Liver (tissue), 4 donors: Measurements from ENCODE around the gene CFAP74. TPM values are rescaled to one million over a fixed set of nuclear protein-coding genes. Genes with fewer than 3 reads are reported as not detected.

ENCODE experiments used
- polyA plus RNA-seq, 2 donors: library from polyadenylated mRNA; stranded (reverse) in 1 of 2; unstranded in 1 of 2; fragments of 200-250 nt in 1 of 2; fragments of >200 nt in 1 of 2; fragmentation: Nextera tagmentation in 1 of 2; extraction: Ambion mirVana in 1 of 2; gene quantifications; one replicate each; pipeline versions ENCODE4 v1.2.1 to v1.2.3, GENCODE V29; 2013 to 2015
- total RNA-seq, 2 donors: library from RNA; depleted of rRNA; stranded (reverse); fragments of >200 nt; gene quantifications; one replicate each; pipeline ENCODE4 v1.2.3, GENCODE V29; 2014
- donor health status: healthy.
- donor health status: healthy.
- donor health status: healthy.

Gene CFAP74
- total and polyA plus RNA-seq, 4 donors, result under 0.01 to 0.31 TPM; not detected in 2

Other genes starting within 250 kb of the CFAP74 start
- 100 to 1,000 TPM in 1 of 2 donors, 10 to 100 TPM in 1; 39.2 to 105 TPM for gene NADK, start 225.3 kb downstream of the CFAP74 start, total RNA-seq
- gene NADK, start 225.3 kb downstream of the CFAP74 start, polyA plus RNA-seq, result 10 to 100 TPM; 77.9 to 89.4 TPM
- 10 to 100 TPM; 51.5 to 54.0 TPM for gene GNB1, start 112.7 kb downstream of the CFAP74 start, total RNA-seq
- 10 to 100 TPM; 22.3 to 68.5 TPM for gene GNB1, start 112.7 kb downstream of the CFAP74 start, polyA plus RNA-seq
- under 1 TPM; 0.47 to 0.67 TPM for gene CALML6, start 88.5 kb downstream of the CFAP74 start, total RNA-seq
- gene CALML6, start 88.5 kb downstream of the CFAP74 start, polyA plus RNA-seq, result under 1 TPM in 1 of 2 donors, not detected in 1; 0.15 TPM
- gene TMEM52, start 84.5 kb downstream of the CFAP74 start, total RNA-seq, result 1 to 10 TPM; 2.6 to 2.7 TPM
- 10 to 100 TPM in 1 of 2 donors, 1 to 10 TPM in 1; 3.2 to 13.1 TPM for gene TMEM52, start 84.5 kb downstream of the CFAP74 start, polyA plus RNA-seq
- not detected for gene GABRD, start 15.6 kb upstream of the CFAP74 start, total RNA-seq
- under 1 TPM in 1 of 2 donors, not detected in 1; 0.29 TPM for gene GABRD, start 15.6 kb upstream of the CFAP74 start, polyA plus RNA-seq
- gene PRKCZ, start 46.6 kb upstream of the CFAP74 start, total RNA-seq, result 1 to 10 TPM; 7.6 to 9.3 TPM
- 1 to 10 TPM; 4.8 to 9.9 TPM for gene PRKCZ, start 46.6 kb upstream of the CFAP74 start, polyA plus RNA-seq
- 10 to 100 TPM in 1 of 2 donors, 1 to 10 TPM in 1; 5.6 to 11.9 TPM for gene FAAP20, start 191.0 kb upstream of the CFAP74 start, total RNA-seq
- 10 to 100 TPM; 19.6 to 31.5 TPM for gene FAAP20, start 191.0 kb upstream of the CFAP74 start, polyA plus RNA-seq
- gene SKI, start 224.5 kb upstream of the CFAP74 start, total RNA-seq, result 10 to 100 TPM; 18.9 to 21.3 TPM
- gene SKI, start 224.5 kb upstream of the CFAP74 start, polyA plus RNA-seq, result 10 to 100 TPM in 1 of 2 donors, 1 to 10 TPM in 1; 3.2 to 20.1 TPM